Measurements from ENCODE around the gene MRPL4. TPM values are rescaled to one million over a fixed set of nuclear protein-coding genes. Genes with fewer than 3 reads are reported as not detected.

Gene MRPL4
- total and polyA plus RNA-seq, 7 donors: 54.9 to 191 (median 78.1) TPM

DNA sequence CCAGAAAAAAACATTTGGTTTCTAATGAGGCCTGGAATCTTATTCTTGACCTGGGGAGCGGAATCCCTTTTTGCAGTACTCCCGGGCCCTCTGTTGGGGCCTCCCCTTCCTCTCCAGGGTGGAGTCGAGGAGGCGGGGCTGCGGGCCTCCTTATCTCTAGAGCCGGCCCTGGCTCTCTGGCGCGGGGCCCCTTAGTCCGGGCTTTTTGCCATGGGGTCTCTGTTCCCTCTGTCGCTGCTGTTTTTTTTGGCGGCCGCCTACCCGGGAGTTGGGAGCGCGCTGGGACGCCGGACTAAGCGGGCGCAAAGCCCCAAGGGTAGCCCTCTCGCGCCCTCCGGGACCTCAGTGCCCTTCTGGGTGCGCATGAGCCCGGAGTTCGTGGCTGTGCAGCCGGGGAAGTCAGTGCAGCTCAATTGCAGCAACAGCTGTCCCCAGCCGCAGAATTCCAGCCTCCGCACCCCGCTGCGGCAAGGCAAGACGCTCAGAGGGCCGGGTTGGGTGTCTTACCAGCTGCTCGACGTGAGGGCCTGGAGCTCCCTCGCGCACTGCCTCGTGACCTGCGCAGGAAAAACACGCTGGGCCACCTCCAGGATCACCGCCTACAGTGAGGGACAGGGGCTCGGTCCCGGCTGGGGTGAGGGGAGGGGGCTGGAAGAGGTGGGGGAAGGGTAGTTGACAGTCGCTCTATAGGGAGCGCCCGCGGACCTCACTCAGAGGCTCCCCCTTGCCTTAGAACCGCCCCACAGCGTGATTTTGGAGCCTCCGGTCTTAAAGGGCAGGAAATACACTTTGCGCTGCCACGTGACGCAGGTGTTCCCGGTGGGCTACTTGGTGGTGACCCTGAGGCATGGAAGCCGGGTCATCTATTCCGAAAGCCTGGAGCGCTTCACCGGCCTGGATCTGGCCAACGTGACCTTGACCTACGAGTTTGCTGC lies 35.1 kb downstream of the MRPL4 start, which contains the start of gene ICAM4:
TSS of gene ICAM4 (plus strand) at position 153 of the 935 bp plus-strand sequence. CDS start at position 211, 58 bp downstream.
- 5 to 8% (median 6%) methylated on average over 55 to 59 of the region's 59 CpGs for WGBS, 3 donors
- Histone ChIP-seq H3K4me3 (peak within 1 kb of the TSS; percentile 32), H3K36me3 (ENCODE audit: insufficient read depth in 1 of 2, low read depth in 1 of 2) (peaks cover 0 to 12% of the 10 kb centered on the region in 2 donors), H3K4me1 (peaks cover 37% of the 10 kb centered on the region), H3K27ac (peak within 1 kb of the TSS; percentile 4), H3K27me3 (ENCODE audit: insufficient read depth in 3 of 3, low read length in 2 of 3) (peaks cover 0 to 58% (median 31%) of the 10 kb centered on the region in 3 donors), H3K9me3 (no peaks in the 10 kb centered on the region)
- ATAC-seq (peak in 2 of 4 donors; percentile 26 to 41), DNase-seq (peak; percentile 60 to 77)
- intact Hi-C loops (cut with DNase I): no loop called here
- TF ChIP-seq, protein P1, sequence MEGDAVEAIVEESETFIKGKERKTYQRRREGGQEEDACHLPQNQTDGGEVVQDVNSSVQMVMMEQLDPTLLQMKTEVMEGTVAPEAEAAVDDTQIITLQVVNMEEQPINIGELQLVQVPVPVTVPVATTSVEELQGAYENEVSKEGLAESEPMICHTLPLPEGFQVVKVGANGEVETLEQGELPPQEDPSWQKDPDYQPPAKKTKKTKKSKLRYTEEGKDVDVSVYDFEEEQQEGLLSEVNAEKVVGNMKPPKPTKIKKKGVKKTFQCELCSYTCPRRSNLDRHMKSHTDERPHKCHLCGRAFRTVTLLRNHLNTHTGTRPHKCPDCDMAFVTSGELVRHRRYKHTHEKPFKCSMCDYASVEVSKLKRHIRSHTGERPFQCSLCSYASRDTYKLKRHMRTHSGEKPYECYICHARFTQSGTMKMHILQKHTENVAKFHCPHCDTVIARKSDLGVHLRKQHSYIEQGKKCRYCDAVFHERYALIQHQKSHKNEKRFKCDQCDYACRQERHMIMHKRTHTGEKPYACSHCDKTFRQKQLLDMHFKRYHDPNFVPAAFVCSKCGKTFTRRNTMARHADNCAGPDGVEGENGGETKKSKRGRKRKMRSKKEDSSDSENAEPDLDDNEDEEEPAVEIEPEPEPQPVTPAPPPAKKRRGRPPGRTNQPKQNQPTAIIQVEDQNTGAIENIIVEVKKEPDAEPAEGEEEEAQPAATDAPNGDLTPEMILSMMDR (IDR thresholded peaks at IDR 0.05): no peak

DNA sequence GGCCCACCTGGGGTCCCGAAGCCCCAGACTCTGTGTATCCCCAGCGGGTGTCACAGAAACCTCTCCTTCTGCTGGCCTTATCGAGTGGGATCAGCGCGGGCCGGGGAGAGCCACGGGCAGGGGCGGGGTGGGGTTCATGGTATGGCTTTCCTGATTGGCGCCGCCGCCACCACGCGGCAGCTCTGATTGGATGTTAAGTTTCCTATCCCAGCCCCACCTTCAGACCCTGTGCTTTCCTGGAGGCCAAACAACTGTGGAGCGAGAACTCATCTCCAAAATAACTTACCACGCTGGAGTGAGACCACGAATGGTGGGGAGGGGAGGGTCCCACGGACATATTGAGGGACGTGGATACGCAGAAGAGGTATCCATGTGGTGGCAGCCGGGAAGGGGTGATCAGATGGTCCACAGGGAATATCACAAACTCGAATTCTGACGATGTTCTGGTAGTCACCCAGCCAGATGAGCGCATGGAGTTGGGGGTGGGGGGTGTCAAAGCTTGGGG lies 36.7 kb downstream of the MRPL4 start:
- TF ChIP-seq, protein P1 (IDR thresholded peaks at IDR 0.05): no peak
- Histone ChIP-seq H3K9me3 (no peaks in the 10 kb centered on the region), H3K27ac (no peak overlapping the region), H3K36me3 (ENCODE audit: insufficient read depth in 1 of 2, low read depth in 1 of 2) (peaks cover 0 to 12% of the 10 kb centered on the region in 2 donors), H3K27me3 (ENCODE audit: insufficient read depth in 3 of 3, low read length in 2 of 3) (peaks cover 0 to 75% (median 44%) of the 10 kb centered on the region in 3 donors), H3K4me1 (peaks cover 43% of the 10 kb centered on the region), H3K4me3 (peak overlapping the region; percentile 59)
- 1 to 4% (median 2%) methylated on average over 23 of the region's 23 CpGs for WGBS, 3 donors
- intact Hi-C loops (cut with DNase I): no loop called here
- ATAC-seq (peak in 1 of 4 donors; percentile 32), DNase-seq (no peak)

DNA sequence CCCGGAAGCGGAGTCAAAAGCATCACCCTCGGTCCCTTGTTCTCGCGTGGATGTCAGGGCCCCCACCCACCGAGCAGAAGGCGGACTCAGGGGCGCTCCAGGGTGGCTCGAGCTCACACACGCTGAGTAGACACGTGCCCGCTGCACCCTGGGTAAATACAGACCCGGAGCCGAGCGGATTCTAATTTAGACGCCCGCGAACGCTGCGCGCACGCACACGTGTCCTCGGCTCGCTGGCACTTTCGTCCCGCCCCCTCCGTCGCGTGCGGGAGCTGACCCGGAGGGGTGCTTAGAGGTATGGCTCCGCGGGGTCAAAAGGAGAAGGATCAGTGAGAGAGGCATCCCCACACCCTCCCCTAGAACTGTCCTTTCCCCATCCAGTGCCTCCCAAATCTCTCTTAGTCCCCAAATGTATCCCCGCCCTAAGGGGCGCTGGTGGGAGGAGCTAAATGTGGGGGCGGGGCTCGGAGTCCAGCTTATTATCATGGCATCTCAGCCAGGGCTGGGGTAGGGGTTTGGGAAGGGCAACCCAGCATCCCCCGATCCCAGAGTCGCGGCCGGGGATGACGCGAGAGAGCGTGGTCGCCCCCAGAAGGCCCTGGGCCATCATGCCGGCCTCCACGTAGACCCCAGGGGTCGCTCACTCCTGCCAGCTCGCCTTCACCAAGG lies 37.3 kb downstream of the MRPL4 start:
- intact Hi-C loops (cut with DNase I): no loop called here
- TF ChIP-seq, protein P1 (IDR thresholded peaks at IDR 0.05): no peak
- DNase-seq (peak; percentile 40 to 60), ATAC-seq (peak in 3 of 4 donors; percentile 13 to 21 (median 16))
- Histone ChIP-seq H3K27me3 (ENCODE audit: insufficient read depth in 3 of 3, low read length in 2 of 3) (peaks cover 0 to 81% (median 49%) of the 10 kb centered on the region in 3 donors), H3K36me3 (ENCODE audit: insufficient read depth in 1 of 2, low read depth in 1 of 2) (peaks cover 0 to 9% of the 10 kb centered on the region in 2 donors), H3K9me3 (no peaks in the 10 kb centered on the region), H3K4me1 (peaks cover 43% of the 10 kb centered on the region), H3K4me3 (peak overlapping the region; percentile 59), H3K27ac (no peak overlapping the region)
- 0 to 2% (median 1%) methylated on average over 42 to 50 of the region's 50 CpGs for WGBS, 3 donors

DNA sequence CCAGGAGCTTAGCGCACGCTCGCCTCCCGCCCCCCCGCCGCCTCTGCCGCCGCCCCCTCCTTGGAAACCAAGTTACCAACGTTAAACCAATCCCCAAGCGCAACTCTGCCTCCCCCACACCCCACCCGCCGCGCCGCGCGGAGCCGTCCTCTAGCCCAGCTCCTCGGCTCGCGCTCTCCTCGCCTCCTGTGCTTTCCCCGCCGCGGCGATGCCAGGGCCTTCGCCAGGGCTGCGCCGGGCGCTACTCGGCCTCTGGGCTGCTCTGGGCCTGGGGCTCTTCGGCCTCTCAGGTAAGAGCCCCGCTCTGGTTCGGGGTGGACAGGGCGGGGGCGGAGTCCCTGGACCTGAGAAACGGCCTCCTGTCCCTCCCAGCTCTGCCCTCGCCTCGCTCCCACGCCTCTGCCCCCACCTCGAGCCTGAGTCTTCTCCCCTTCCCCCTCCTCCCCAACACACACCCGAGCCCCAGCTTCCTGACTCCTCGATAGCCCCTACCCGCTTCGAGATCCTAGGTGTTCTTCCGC lies 37.9 kb downstream of the MRPL4 start, which contains the start of gene ICAM5:
TSS of gene ICAM5 (plus strand) at position 117 of the 521 bp plus-strand sequence. CDS start at position 209, 92 bp downstream.
- DNase-seq: no peak
- TF ChIP-seq, protein P1 (IDR thresholded peaks at IDR 0.05): no peak
- peaks cover 43% of the 10 kb centered on the region for H3K4me1 ChIP-seq

More for the DNA sequence above, 37.9 kb downstream of the MRPL4 start, which contains the start of gene ICAM5:
- Histone ChIP-seq H3K36me3 (ENCODE audit: insufficient read depth in 1 of 2, low read depth in 1 of 2) (peaks cover 0 to 9% of the 10 kb centered on the region in 2 donors), H3K4me3 (peak within 1 kb of the TSS; percentile 64), H3K27me3 (ENCODE audit: insufficient read depth in 3 of 3, low read length in 2 of 3) (peaks cover 0 to 87% (median 54%) of the 10 kb centered on the region in 3 donors), H3K27ac (no peak within 1 kb of the TSS), H3K9me3 (no peaks in the 10 kb centered on the region)
- 1% methylated on average over 25 to 45 of the region's 45 CpGs for WGBS, 3 donors
- intact Hi-C loops (cut with DNase I): no loop called here
- no peak for ATAC-seq

All from psoas muscle (tissue), 8 donors.